Stimulated activated CD4-positive, alpha-beta T cell treated with anti-CD3 and anti-CD28 coated beads, Interleukin-12 subunit alpha, Interleukin-12 subunit beta, amount 100 ng/mL, for 24 hours (primary cell): Measurements from ENCODE around the gene KDM4C.
"Not testable (repeated sequence)": the region's sequence is repeated elsewhere in the genome, so short reads cannot be mapped to it uniquely, and the experiment has no call there.

ENCODE experiments used
- DNase-seq, 2 experiments: peaks; one replicate each; pipeline ENCODE4 v3.0.0-alpha.2; 2020; ENCODE audit warnings: low read depth in 2 of 2

KDM4C gene

DNA sequence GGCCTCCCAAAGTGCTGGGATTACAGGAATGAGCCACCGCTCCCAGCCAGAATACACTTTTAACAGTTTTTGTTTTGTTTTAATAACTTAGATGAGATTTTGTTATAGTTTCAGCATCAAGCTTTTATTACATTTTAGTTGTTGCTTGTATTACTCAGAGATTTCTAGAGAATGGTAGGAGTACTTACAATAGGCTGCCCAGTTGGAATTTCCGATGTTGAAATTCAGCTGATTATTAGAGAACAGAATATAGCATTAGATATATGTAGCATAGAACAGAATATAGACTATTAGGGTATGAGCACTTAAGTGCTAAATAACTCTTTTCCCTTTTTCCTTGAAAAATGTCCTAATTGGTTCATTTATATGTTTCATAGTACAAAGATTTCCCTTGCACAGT lies 6.2 kb downstream of the KDM4C start:
- DNase-seq, result no peak

- no peak for DNase-seq
These were observed 6.8 kb downstream of the KDM4C start for GRCh38 chr9:6764523-6764922.

DNA sequence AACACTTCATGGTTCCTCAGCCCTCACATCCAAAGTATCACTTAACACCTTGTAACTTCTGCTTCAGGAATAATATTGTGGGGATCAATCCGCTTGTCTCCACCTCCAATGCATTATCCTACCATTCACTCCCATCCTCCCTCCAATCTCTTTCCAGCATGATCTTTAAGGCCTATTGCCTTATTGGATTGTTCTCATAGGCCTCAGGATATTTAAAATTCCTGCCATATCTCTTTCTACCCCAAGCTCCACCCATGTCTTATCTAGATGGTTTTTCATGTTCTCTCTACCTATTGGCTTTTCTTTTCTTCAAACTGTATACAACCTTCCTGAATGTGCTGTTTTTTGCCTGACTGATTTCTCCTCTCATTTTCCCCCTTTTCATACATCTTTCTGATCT lies 7.2 kb downstream of the KDM4C start:
- DNase-seq, result no peak

- no peak for DNase-seq
These were observed 7.6 kb downstream of the KDM4C start for GRCh38 chr9:6765396-6765795.

DNA sequence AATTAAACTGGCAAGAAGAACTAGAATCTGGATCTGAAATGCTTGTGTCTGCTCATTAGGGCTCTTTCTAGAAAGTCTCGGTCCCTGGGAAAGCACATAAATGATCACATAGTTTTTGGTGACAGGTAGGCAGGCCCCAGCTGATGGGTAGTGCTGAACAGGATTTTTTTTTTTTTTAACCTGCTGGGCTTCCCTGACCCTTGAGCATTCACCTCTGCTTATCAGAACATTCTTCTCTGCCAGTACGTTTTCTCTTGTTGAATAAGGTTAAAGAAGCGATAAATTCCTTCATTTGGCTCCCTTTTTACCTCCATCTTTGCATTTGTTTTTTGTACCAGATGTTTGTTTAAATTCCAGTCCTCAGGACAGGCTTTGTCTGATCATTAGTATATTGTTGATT lies 8.8 kb downstream of the KDM4C start:
- DNase-seq, result no peak

- not testable (repeated sequence) for DNase-seq
These were observed 10.8 kb downstream of the KDM4C start for GRCh38 chr9:6768587-6768986.

GRCh38 chr9:6771722-6772121 lies 13.9 kb downstream of the KDM4C start:
- DNase-seq, result no peak

DNA sequence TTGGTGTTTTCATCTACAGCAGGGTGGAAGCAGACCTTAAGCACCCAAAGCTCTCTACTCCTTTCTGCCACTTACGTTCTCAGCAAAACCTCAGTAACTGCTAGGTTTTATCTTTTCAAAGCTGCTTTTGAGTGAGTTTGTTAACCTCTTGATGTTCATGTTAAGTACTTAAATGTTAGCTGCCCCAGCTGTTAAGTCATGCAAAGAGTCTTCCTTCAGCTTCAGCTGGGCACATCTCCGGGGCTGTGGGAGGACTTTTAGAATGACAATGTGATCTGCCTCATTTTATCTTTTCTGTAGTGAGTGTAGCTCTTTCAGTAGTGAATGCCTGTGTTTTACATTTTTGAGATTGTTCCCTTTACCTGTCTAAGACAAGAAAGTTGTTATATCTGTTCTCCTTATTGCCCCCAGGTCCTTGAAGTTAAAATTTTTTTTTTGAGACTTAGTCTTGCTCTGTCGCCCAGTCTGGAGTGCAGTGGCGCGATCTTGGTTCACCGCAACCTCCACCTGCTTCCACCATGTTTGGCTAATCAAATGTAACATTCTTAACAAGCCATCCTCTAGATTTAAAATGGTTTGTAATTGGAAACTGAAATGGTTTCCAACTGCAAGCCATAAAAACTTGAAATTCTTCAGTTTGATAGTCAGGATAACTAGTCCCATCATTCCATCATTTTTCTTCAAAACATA lies 19.6 kb downstream of the KDM4C start:
- no peak for DNase-seq

GRCh38 chr9:6779417-6780241 lies 21.9 kb downstream of the KDM4C start:
- no peak for DNase-seq

- DNase-seq, result no peak
These were observed 22.9 kb downstream of the KDM4C start for GRCh38 chr9:6780690-6781089.

DNA sequence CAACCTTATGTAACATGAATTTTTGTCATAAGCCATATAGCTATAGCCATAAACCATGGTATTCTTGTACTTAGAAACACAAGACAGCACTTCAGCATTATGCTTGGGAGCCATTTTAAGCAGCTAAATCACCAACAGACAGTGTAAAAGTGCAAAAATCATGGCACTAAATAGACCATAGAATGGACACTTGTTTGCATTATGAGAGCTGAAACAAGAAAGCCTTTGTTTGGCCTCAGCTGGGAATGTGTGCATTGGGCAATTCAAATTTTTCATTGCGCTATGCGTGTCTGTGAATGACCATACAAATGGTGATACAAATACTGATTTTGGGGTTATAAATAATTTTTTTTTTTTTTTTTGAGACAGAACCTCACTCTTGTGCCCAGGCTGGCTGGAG lies 23.7 kb downstream of the KDM4C start:
- no peak for DNase-seq

DNA sequence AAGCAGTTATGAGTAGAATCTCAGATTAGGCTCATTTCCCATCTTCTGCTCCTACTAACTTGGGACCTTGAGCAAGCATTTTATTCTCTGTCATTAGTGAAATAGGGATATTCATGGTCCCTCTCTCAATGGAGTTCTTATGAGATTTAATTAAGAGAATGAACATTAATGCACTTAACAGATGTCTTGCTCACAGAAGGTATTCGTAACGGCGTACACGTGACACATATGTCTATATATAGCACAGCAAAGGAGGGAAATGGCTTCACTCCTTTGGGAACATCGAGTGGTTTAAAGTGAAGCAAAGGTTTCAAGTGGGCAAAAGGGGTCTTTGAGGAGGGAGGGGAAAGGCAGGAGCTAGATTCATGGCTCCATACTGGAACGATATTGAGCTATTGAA lies 24.6 kb downstream of the KDM4C start:
- no peak for DNase-seq

DNA sequence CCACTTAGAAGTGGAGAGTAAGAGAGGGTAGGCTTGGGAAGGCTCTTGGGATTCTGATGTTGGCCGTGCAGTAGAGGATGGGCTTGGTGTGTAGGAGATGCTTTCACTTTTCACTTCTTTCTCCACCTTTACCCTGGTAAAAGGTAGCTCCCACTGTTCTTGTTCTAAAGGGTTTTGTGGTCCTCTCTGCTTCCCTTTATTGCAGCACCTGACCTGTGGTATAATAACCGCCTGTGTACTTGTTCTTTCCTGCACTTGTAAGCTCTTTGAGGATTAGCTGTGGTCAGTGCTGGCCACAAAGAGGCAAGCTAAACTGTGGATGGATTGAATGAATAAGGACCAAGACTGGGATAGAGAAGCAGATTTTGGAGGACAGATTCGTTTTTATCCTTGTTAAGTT lies 25.2 kb downstream of the KDM4C start:
- DNase-seq, result no peak

GRCh38 chr9:6783753-6784152 lies 26.0 kb downstream of the KDM4C start:
- no peak for DNase-seq

DNA sequence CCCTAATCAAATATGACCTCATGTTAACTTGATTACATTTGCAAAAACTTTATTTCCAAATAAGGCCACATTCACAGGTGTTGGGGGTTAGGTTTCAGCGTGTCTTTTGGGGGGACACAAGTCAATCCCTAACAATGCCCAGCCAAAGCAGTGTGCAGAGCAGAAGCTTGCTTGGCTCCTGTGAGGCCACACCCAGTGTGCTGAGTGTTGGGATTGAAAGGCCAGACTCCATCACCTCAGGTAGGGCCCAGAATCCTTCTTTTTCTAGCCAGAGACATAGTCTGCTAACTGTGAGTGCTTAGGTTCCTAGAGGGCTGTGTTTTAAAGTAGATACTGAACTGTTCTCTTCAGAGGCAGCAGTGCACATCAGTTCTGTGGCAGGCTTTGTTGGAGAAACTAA lies 27.9 kb downstream of the KDM4C start:
- DNase-seq, result no peak

DNA sequence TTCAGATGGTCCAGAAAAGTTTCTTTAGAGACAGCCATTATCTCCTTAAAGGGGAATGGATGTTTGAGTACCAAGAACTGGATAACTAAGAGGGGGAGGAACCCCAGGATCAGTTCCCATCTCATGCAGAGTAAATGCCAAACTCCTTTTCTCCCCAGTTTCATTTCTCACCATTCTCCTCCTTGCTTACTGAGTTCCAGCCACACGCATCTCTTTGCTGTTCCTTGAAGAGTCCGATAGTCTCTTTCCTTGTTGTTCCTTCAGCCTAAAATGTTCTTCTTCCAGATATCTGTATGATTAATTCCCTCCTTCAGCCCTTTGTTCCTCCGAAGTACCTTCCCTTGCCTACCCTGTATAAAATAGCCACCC lies 30.0 kb downstream of the KDM4C start:
- no peak for DNase-seq

DNA sequence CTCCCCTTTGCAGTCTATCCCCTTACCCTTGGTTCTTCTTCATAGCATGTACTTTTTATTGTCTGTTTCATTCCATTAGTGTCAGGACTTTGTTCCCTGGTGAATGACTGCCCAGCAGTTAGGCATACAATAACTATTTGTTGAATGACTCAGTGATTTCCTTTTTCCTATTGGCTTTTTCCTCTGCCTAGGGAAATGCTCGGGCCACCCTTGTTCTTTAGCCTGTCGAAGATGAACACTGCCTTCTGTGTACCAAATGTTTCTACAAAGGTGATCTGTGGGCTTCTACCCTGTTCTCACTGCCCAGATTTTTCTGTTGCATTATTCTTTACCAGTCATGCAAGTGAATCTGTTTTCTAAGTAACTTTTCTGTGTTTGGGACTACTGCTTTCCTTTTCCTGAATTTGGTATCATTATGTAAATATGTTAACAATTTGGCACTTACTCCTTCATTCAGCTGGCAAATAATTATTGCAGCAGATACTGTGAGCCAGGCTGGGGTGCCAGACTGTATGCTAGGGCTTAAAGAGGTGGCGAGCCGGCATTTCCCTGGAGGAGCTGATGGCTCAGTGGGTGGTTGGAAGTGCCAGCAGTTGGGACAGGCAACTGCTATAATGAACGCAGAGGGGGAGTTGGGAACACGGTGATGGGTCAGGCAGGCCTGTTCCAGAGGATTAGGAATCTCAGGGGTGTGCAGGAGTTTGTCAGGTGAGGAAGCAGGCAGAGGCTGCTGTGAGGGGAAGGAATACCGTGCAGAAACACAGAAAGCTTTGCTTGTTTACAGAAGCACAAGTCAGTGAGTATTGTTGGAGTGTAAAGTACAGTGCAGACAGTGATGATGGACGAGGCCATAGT lies 30.6 kb downstream of the KDM4C start:
- DNase-seq, result no peak

DNA sequence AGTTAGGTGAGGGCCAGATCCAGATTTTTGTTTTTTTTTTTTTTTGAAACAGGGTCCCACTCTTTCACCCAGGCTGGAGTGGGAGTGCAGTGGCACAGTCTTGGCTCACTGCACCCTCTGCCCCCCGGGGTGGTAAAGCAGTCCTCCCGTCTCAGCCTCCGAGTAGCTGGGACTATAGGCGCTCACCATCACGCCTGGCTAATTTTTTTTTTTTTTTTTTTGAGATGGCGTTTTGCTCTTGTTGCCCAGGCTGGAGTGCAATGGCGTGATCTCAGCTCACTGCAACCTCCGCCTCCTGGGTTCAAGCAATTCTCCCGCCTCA lies 31.2 kb downstream of the KDM4C start:
- DNase-seq, result not testable (repeated sequence)

GRCh38 chr9:6790866-6791265 lies 33.1 kb downstream of the KDM4C start:
- DNase-seq, result no peak

- no peak for DNase-seq
These were observed 35.4 kb downstream of the KDM4C start for GRCh38 chr9:6793203-6793602.

DNA sequence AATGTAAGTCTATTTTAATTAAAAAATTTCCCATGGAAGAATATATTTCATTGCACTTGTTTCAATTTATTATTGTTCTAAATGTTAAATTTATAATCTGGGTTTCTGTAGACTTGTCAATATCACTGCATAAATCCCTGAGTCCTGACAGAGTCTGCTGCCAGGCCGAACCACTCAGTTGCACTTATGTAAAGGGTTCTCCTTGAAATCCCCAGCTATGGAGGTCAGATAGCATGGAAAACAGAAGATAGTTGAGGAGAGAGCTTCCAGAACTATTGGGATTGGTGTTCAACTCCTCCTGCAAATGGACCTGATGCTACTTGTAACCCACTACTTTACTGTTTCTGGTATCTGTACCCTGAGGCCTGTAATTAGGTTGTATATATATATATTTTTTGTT lies 37.2 kb downstream of the KDM4C start:
- DNase-seq, result no peak

DNA sequence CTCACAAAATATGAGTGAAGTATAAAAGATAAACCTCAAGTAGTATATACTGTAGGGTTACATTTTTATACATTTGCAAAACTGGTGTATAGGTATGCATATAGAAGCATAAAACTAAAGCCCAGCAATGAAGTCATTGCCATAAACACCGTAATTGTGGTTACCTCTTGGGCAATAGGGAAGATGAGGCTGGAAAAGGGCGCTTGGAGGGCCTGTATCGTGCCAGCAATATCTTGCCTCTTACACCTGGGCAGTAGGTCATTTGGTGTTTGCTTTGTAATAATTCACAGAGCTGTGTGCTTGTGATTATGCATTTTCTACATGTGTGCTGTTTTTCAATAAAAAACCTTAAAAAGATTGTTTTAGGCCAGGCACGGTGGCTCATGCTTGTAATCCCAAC lies 45.2 kb downstream of the KDM4C start:
- no peak for DNase-seq

DNA sequence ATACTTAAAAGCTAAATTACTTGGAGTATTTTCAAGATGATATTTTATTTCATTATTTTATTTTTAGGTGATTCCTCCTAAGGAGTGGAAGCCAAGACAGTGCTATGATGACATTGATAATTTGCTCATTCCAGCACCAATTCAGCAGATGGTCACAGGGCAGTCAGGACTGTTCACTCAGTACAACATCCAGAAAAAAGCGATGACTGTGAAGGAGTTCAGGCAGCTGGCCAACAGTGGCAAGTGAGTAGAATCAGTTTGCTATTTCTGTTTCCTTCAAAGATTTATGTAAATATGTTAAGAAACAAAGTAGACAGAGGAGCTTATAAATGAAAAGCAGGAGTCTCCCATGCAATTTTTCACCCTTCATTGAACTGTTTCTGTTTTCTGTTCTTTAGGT lies 47.8 kb downstream of the KDM4C start:
- DNase-seq, result no peak
